ENCODE measurements around the gene UCHL3.

The UCHL3 gene

DNA sequence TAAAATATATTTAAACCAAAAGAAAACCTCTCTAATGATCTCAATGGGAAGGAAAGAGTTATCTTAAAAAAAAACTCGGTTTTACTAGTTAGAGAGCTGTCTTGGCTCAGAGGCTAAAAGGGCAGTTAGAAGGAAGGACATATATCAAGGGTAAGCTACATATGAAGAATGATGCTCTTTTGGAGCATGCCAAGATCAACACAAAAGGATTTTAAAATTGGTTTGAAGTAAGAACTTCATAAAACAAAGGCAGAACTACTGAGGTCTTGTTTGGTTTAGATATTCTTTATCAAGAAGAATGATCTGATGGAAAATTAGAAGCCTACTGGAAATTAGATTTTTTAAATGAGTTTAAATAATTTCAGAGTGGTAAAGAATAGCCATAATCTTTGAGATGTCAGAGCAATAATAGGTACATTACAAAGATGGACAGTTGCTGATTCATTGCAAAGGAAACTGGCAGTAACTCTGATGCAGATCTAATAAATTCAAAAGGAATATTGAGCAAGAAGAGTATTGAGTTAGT is 47.1 kb downstream of the UCHL3 start:
- TF ChIP-seq, protein P1, sequence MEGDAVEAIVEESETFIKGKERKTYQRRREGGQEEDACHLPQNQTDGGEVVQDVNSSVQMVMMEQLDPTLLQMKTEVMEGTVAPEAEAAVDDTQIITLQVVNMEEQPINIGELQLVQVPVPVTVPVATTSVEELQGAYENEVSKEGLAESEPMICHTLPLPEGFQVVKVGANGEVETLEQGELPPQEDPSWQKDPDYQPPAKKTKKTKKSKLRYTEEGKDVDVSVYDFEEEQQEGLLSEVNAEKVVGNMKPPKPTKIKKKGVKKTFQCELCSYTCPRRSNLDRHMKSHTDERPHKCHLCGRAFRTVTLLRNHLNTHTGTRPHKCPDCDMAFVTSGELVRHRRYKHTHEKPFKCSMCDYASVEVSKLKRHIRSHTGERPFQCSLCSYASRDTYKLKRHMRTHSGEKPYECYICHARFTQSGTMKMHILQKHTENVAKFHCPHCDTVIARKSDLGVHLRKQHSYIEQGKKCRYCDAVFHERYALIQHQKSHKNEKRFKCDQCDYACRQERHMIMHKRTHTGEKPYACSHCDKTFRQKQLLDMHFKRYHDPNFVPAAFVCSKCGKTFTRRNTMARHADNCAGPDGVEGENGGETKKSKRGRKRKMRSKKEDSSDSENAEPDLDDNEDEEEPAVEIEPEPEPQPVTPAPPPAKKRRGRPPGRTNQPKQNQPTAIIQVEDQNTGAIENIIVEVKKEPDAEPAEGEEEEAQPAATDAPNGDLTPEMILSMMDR (IDR thresholded peaks at IDR 0.05; ENCODE audit: low read depth, low read length), result no peak
- no peak overlapping the region for H3K4me3 ChIP-seq (replicated peaks in 1 of 2; ENCODE audit: low read depth in 2 of 2, low read length in 2 of 2)
- DNase-seq (ENCODE audit: low read depth in 2 of 2), result no peak

DNA sequence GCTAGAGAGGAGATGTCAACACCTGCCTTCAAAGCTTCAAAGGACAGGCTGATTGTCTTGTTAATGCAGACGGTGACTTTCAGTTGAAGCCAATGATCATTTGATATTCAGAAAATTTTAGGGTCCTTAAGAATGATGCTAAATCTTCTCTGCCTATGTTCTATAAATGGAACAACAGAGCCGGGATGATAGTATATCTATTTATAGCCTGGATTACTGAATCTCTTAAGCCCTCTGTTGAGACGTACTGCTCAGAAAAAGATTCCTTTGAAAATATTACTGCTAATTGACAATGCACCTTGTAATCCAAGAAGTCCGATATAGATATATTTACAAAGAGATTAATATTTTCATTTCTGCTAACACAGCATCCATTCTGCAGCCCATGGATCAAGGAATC is 50.8 kb downstream of the UCHL3 start:
- H3K4me3 ChIP-seq (replicated peaks in 1 of 2; ENCODE audit: low read depth in 2 of 2, low read length in 2 of 2), result no peak overlapping the region
- no peak for DNase-seq (ENCODE audit: low read depth in 2 of 2)
- TF ChIP-seq, protein P1 (IDR thresholded peaks at IDR 0.05; ENCODE audit: low read depth, low read length), result no peak

DNA sequence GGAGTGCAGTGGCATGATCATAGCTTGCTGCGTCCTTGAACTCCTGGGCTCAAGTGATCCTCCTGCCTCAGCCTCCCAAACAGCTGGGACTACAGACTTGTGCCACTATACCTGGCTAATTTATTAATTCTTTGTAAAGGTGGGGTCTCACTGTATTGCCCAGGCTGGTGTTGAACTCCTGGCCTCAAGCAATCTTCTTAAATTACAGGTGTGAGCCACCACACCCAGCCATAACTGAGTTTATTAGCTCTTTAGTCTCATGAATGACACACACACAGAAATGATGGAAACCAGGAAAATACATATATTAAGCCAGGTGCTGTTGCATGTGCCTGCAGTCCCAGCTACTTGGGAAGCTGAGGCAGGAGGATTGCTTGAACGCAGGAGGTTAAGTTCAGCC is 53.4 kb downstream of the UCHL3 start:
- no peak overlapping the region for H3K4me3 ChIP-seq (replicated peaks in 1 of 2; ENCODE audit: low read depth in 2 of 2, low read length in 2 of 2)
- TF ChIP-seq, protein P1 (IDR thresholded peaks at IDR 0.05; ENCODE audit: low read depth, low read length), result no peak
- no peak for DNase-seq (ENCODE audit: low read depth in 2 of 2)

DNA sequence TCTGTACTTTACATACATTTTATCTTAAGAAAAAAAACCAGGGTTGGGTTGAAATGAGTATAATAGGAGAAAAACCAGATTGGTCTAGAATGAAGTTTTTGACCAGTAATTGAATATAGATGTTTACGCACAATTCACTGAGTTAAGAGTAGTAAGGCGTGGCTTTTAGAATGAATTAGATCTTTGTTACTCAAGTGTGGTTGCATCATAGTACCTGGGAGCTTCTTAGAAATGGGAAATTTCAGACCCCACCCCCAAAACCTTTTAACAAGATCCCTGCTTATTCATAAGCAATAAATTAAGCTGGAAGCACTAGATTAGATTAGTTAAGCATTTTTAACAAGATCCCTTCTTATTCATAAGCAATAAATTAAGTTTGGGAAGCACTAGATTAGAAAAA is 57.9 kb downstream of the UCHL3 start:
- TF ChIP-seq, protein P1 (IDR thresholded peaks at IDR 0.05; ENCODE audit: low read depth, low read length), result no peak
- no peak for DNase-seq (ENCODE audit: low read depth in 2 of 2)
- no peak overlapping the region for H3K4me3 ChIP-seq (replicated peaks in 1 of 2; ENCODE audit: low read depth in 2 of 2, low read length in 2 of 2)

DNA sequence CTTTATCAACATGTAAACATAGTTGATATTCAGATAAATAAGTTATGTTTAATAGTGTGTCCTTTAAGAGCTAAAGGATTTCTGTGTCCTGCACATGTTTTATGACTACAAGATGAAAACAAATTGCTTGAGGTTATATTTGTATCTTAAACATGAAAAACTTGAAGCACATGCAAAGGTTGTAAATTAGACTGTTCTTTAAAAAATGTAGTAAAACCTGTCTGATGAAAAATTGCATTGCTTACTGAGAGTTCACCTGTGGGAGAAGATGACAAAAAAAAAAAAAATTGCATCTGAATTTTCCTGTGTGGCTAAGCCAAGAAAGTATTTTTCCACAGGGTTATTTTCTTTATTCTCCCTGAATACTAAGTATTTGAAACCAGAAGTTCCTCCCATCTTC is 60.9 kb downstream of the UCHL3 start:
- no peak overlapping the region for H3K4me3 ChIP-seq (replicated peaks in 1 of 2; ENCODE audit: low read depth in 2 of 2, low read length in 2 of 2)
- TF ChIP-seq, protein P1 (IDR thresholded peaks at IDR 0.05; ENCODE audit: low read depth, low read length), result no peak
- DNase-seq (ENCODE audit: low read depth in 2 of 2), result no peak

- no peak for DNase-seq (ENCODE audit: low read depth in 2 of 2)
- no peak overlapping the region for H3K4me3 ChIP-seq (replicated peaks in 1 of 2; ENCODE audit: low read depth in 2 of 2, low read length in 2 of 2)
- TF ChIP-seq, protein P1 (IDR thresholded peaks at IDR 0.05; ENCODE audit: low read depth, low read length), result no peak
Observed at GRCh38 chr13:75612354-75612753, 62.8 kb downstream of the UCHL3 start.

GRCh38 chr13:75617230-75617629 is 67.6 kb downstream of the UCHL3 start:
- TF ChIP-seq, protein P1 (IDR thresholded peaks at IDR 0.05; ENCODE audit: low read depth, low read length), result no peak
- H3K4me3 ChIP-seq (replicated peaks in 1 of 2; ENCODE audit: low read depth in 2 of 2, low read length in 2 of 2), result no peak overlapping the region
- DNase-seq (ENCODE audit: low read depth in 2 of 2), result no peak
